HEK293T (cell line): ENCODE measurements around the gene PLCB1.

Experiments
- ELF4 ChIP-seq: fragments of 450-650 bp; IDR thresholded peaks from 2 replicates; pipeline ENCODE4 v1.6.1; 2017; ENCODE audit warnings: antibody characterized with exemption
- HDGF ChIP-seq: fragments of 450-650 bp; IDR thresholded peaks from 2 replicates; pipeline ENCODE4 v1.6.1; 2017; ENCODE audit warnings: antibody characterized with exemption, borderline replicate concordance

DNA sequence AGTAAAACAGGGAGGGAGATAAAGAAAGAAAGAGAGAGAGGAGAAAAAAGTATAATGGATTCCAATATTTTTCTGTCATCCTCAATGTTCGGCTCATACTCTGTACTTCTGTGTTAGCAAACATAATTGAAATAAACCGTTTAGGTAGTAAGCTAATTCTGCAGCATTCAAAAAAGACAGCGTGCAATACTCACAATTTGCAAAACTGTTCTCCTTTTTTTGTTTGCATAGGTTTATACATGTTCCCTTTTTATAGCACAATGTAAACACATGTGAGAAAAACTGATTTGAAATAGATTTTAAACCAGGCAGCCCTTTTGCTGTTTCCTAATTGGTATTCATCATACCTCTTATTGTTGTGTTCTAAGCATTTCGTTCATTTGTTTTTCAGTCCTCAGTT lies 188.9 kb downstream of the PLCB1 start:
- no peak for TF ChIP-seq ELF4
- TF ChIP-seq HDGF, result no peak
